HG03460 (cell line): Measurements from ENCODE around the gene ZFAND6.
"Not testable (repeated sequence)": the region's sequence is repeated elsewhere in the genome, so short reads cannot be mapped to it uniquely, and the experiment has no call there.

Source experiments
- ATAC-seq: cut with Tn5 transposase; IDR thresholded peaks from one replicate; pipeline ENCODE4 v1.9.1; 2021; ENCODE audit not compliant: unreplicated experiment

The ZFAND6 gene

GRCh38 chr15:80095511-80095910 lies 36.0 kb downstream of the ZFAND6 start:
- no peak for ATAC-seq

DNA sequence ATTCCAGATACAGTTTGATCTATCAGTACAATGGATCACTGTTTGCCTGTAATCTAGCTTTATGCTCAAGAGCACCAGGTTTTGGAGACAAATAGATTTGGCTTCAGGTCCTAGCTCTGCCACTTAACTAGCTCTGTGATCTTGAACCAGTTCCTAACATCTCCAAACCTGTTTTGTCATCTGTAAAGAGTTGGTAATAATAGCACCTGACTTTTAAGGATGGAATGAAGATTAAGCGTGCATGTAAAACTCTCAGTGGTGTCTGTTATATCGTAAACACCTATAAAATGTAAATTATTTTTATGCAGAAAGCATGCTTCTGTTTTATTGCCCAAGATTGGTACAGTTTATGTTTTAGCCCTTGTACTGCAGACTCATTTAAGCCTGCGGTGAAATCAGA lies 36.5 kb downstream of the ZFAND6 start:
- no peak for ATAC-seq

GRCh38 chr15:80098341-80098740 lies 38.9 kb downstream of the ZFAND6 start:
- ATAC-seq: no peak

- peak; percentile 45 for ATAC-seq
Observed at GRCh38 chr15:80099241-80099640, 39.8 kb downstream of the ZFAND6 start.

DNA sequence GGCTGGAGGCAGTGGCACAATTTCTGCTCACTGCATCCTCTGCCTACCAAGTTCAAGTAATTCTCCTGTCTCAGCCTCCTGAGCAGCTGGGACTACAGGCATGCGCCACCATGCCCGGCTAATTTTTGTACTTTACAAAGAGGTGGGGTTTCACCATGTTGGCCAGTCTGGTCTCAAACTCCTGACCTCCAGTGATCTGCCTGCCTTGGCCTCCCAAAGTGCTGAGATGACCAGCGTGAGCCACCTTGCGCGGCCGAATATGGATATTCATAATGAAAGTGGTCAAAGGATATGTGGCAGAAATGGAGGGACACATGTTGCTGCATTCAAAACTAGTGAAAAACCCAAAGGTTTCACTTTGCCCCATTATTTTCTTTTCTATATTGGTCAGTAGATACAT lies 40.2 kb downstream of the ZFAND6 start:
- peak; percentile 84 for ATAC-seq

DNA sequence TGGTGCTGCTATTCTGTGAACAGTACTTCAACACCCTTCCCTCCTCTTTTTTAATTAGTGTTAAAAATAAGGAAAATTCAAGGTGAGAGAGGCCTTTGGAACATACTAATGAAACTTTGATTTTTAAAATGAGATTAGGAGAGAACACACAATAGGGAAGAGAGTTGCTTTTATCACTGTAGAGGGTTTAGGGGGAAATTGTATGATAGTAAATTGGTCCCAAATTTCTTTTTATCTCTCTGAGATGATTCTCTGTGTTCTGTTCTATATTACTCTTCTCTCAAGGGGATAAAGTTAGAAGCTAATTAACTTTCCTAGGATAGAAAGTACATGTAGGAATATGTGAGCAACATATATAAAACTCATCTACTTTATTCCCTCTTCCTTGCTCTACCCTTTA lies 40.8 kb downstream of the ZFAND6 start:
- no peak for ATAC-seq

- ATAC-seq: no peak
Observed at GRCh38 chr15:80105193-80105592, 45.7 kb downstream of the ZFAND6 start.

GRCh38 chr15:80105595-80105994 lies 46.1 kb downstream of the ZFAND6 start:
- ATAC-seq: no peak

DNA sequence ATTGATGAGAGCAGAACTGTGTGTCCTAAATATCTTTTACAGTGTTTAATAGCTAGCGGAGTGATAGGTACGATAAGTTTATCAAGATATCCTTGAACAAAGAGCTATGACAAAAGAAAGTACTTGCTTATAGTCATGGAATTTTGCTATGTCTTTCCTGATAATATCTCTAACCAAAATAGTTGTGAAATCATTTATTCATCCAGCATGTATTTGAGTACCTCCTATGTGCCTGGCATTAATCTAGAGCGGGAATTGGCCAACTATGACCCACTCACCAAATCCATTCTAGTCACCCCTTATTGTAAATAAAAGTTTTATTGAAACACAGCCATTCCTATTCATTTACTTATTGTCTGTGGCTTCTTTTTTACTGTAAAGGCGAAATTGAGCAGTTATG lies 46.6 kb downstream of the ZFAND6 start:
- ATAC-seq: no peak

- no peak for ATAC-seq
Observed at GRCh38 chr15:80107204-80107603, 47.7 kb downstream of the ZFAND6 start.

- ATAC-seq: no peak
Observed at GRCh38 chr15:80107774-80108173, 48.3 kb downstream of the ZFAND6 start.

DNA sequence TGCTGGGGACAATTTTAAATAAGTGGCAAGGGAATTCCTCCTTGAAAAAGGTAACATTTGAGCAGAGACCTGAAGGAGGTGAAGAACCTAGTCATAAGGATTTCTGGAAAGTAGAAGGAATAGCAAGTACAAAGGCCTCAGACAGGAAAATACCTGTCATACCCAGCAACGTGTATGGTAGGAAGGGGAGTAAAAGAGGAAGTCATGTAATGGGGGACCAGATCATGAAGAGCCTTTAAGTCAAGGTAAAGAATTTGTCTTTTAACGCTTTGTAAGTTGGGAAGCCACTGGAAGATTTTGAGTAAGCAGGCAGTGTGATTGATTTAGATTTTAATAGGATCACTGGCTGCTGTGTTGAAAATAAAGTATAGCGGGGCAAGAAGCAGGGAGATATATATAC lies 49.9 kb downstream of the ZFAND6 start:
- ATAC-seq: no peak

DNA sequence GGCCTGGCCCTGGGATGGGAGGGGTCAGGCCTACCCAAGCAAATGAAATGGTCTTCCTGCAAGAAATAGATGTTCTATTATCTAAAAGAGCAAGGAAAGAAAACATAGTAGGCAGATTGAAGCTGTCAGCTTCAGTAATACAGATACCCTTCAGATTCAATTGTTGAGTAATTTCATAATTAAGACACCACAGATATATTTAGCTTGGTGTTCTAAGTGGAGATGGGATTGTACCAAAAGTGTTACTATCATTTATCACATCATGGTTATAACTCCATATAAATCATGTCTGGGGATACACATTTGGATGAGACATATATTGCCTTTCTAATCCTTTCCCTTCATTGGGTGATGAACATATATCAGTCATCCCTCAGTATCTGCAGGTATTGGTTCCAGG lies 51.4 kb downstream of the ZFAND6 start:
- no peak for ATAC-seq

- ATAC-seq: no peak
Observed at GRCh38 chr15:80114114-80114513, 54.6 kb downstream of the ZFAND6 start.

- no peak for ATAC-seq
Observed at GRCh38 chr15:80115021-80115420, 55.5 kb downstream of the ZFAND6 start.

DNA sequence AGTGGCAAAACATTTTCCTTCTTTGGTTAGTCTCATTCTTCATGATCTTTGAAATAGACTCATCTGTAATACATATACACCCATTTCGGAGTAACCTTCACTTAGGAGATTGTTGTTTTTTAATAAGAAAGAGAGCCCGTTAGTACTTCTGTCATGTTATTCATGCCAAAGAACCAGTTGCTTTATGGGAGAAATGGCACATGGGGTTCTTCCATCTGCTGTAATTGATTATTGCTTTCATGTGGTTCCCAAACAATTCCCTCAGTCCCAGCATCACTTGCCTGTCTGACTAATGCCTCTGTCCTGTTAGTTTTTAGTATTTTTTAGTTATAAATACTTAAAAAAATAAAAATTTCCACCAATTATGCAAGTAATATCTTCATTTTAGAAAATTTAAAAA lies 59.5 kb downstream of the ZFAND6 start:
- no peak for ATAC-seq

GRCh38 chr15:80120636-80121035 lies 61.2 kb downstream of the ZFAND6 start:
- no peak for ATAC-seq

DNA sequence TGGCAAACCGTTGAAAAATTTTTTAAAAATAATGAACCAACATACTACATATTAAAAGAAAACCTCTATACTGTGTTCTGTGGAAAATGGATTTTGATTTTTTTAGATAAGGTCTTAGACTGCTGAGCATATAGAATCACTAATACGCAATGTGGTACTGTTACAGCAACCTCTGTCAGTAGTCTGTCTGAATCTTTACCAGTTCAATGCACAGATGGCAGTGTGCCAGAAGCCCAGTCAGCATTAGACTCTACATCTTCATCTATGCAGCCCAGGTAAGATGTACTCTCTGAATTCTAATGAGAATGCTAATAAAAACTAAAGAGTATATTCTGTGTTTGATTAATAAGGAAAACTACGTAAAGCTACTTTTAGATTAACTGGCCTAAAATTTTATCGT lies 62.1 kb downstream of the ZFAND6 start:
- no peak for ATAC-seq

DNA sequence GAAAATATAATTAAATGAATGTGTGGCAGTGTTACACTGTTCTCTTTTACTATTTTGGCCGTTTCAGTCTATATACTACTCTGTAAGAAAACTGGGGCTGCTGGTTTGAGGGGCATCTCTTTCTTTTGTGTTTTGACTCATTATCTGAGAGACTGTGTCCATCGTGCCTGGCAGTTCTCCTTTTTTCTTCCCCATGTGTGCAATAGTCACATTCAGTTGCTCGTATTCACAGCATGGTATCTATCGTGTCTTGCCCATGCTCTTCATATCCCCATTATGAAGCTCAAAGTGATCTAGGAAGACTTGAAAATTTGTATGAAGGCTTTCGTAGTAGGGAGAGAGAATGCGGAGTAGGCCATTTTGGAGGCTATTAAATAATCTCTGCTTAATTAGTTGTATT lies 63.6 kb downstream of the ZFAND6 start:
- ATAC-seq: no peak

DNA sequence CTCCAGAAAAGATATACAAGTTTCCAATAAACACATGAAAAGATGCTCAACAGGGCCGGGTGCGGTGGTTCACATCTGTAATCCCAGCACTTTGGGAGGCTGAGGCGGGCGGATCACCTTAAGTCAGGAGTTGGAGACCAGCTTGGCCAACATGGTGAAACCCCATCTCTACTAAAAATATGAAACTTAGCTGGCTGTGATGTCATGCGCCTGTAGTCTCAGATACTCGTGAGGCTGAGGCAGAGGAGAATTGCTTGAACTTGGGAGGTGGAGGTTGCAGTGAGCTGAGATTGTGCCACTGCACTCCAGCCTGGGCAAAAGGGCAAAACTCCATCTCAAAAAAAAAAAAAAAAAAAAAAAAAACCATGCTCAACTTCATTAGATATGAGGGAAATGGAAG lies 67.8 kb downstream of the ZFAND6 start:
- not testable (repeated sequence) for ATAC-seq

GRCh38 chr15:80127911-80128310 lies 68.4 kb downstream of the ZFAND6 start:
- ATAC-seq: no peak

GRCh38 chr15:80132382-80132781 lies 72.9 kb downstream of the ZFAND6 start:
- no peak for ATAC-seq

DNA sequence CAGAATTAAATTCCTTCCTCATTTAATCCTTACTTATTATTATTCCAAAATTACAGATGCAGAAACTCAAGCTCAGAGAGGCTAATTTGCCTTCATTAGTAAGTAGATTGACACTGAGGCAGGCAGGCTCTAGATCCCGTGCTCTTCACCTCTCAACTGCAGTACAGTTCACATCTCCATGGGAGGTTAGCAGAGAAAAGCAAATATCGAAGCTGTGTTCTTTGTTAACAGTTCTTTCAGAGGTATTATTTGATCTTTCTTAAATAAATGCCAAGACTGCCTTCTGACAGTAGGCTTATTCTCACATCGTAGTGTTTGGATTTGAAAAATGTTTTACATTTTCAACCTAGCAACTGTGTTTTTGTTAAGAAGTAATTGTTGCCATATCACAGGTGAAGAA lies 77.4 kb downstream of the ZFAND6 start:
- no peak for ATAC-seq

- no peak for ATAC-seq
Observed at GRCh38 chr15:80138961-80139360, 79.5 kb downstream of the ZFAND6 start.
